ENCODE data around the gene GIPR. TPM values are rescaled to one million over a fixed set of nuclear protein-coding genes. Genes with fewer than 3 reads are reported as not detected.
"Not testable (repeated sequence)": the region's sequence is repeated elsewhere in the genome, so short reads cannot be mapped to it uniquely, and the experiment has no call there.

The GIPR gene
- total RNA-seq, 2 experiments from 2014 or later, result 6.6 to 8.3 TPM

DNA sequence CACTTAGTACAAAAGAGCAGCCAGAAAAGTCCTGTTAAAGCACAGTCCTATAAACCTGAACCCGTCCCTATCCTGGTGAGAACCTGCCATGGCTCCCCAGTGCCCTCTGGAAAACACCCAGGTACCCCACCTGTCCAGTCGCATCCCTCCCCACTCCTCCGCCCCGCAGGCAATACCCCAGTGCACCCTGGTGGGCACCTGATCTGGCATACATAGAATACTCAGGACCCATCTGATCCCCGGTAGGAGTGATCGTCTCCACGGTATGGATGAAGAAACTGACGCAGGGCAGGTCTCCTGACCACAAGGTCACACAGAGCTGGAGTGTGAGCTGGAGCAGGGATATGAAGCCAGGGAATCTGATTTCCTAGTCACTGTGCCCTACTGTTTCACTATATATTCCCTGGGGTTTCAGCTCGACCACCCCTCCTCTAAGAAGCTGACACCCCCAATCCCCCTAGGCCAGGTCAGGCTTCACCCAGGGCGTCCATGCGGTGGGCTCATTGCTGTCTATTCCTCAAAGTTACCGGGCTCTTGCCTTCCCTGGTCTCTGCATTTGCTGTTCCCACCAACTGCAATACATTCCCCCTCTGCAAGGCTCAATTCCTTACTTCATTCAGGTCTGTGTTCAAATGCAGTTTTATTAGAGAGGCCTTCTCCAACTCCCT, 50.1 kb downstream of the GIPR start:
- Mint-ChIP-seq H3K9me3 (no peaks in the 10 kb centered on the region), H3K27ac (peak overlapping the region; percentile 93), H3K36me3 (peaks cover 16% of the 10 kb centered on the region), H3K27me3 (no peaks in the 10 kb centered on the region), H3K4me1 (ENCODE audit: low read depth) (peaks cover 39% of the 10 kb centered on the region), H3K4me3 (peak overlapping the region; percentile 96)
- ChIA-PET CTCF (interaction anchor here (0.8 to 6.8 kb wide), 8 partner anchors 12 to 81 kb away, joined by 3 to 68 read pairs (median 8); partner anchors contain the start of genes QPCTL and SNRPD2), POLR2A (interaction anchor here (0.9 to 4.2 kb wide), 5 partner anchors 12 to 76 kb away, joined by 3 to 31 read pairs (median 5); partner anchors contain the start of genes FBXO46, QPCTL and SNRPD2)
- intact Hi-C loops (cut with micrococcal nuclease), result loop anchor here (1.0 to 5.0 kb wide), 10 partner anchors 12 to 212 kb away; partner anchors contain the start of genes DMWD, FBXO46, IRF2BP1 and OPA3
- DNase-seq, result no peak

DNA sequence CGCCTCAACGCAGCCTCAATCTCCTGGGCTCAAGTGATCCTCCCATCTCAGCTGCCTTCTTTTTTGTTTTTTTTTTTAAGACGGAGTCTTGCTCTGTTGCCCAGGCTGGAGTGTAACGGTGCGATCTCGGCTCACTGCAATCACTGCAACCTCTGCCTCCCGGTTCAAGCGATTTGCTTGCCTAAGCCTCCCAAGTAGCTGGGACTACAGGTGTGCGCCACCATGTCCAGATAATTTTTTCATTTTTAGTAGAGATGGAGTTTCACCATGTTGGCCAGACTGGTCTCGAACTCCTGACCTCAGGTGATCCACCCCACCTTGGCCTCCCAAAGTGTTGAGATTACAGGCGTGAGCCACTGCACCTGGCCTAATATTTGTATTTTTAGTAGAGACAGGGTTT, 52.0 kb downstream of the GIPR start:
- POLR2A ChIA-PET, result interaction anchor here (1.8 kb wide), 1 partner anchor 10 kb away, joined by 4 read pairs; no protein-coding TSS in a partner anchor
- H3K27ac Mint-ChIP-seq; H3K9me3 Mint-ChIP-seq; intact Hi-C loops (cut with micrococcal nuclease); H3K4me3 Mint-ChIP-seq; H3K27me3 Mint-ChIP-seq; DNase-seq: not testable (repeated sequence)
- peaks cover 17% of the 10 kb centered on the region for H3K36me3 Mint-ChIP-seq
- CTCF ChIA-PET, result interaction anchor here (0.6 to 6.8 kb wide), 2 partner anchors 27 to 49 kb away, joined by 5 to 68 read pairs; partner anchors contain the start of genes QPCTL, SIX5 and SNRPD2
- H3K4me1 Mint-ChIP-seq (ENCODE audit: low read depth), result peaks cover 39% of the 10 kb centered on the region

DNA sequence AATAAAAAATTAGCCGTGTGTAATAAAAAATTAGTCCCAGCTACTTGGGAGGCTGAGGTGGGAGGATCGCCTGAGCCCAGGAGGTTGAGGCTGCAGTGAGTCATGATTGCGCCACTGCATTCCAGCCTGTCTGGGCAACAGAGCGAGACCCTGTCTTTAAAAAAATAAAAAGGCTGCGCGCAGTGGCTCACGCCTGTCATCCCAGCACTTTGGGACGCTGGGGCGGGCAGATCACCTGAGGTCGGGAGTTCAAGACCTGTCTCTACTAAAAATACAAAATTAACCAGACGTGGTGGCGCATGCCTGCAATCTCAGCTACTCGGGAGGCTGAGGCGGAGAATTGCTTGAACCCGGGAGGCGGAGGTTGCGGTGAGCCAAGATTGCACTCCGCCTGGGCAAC, 60.7 kb downstream of the GIPR start:
- DNase-seq; H3K36me3 Mint-ChIP-seq; intact Hi-C loops (cut with micrococcal nuclease); CTCF ChIA-PET; H3K27me3 Mint-ChIP-seq; H3K4me3 Mint-ChIP-seq; H3K27ac Mint-ChIP-seq; H3K9me3 Mint-ChIP-seq; POLR2A ChIA-PET: not testable (repeated sequence)
- peaks cover 35% of the 10 kb centered on the region for H3K4me1 Mint-ChIP-seq (ENCODE audit: low read depth)

DNA sequence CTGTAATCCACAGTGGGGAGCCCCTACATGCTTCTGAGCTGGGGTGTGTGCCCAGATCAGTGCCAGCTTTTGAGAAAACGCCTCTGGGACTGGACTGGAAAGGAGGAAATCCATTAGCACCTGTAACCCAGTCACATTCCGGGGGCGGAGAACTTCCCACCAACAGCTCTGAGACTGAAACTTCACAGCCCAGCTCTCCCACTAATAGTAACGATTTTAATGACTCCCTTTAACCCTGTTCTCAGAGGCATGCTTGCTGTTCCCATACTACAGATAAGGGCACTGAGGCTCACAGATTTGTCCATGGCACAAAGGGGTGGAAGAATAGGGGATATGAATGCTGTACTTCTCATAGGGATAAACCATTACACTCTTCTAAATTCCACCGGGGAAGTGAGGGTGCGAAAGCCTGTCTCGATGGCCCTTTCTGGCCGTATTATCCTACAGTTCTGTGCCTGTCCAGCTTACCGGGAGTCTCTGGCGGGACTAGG, 61.8 kb downstream of the GIPR start:
- H3K36me3 Mint-ChIP-seq, result peaks cover 4% of the 10 kb centered on the region
- H3K4me1 Mint-ChIP-seq (ENCODE audit: low read depth), result peaks cover 30% of the 10 kb centered on the region
- no peaks in the 10 kb centered on the region for H3K27me3 Mint-ChIP-seq
- CTCF ChIA-PET, result interaction anchor here (1.0 to 2.6 kb wide), 7 partner anchors 13 to 171 kb away, joined by 5 to 19 read pairs (median 9); partner anchors contain the start of genes QPCTL, SIX5 and SNRPD2
- peak overlapping the region; percentile 81 for H3K27ac Mint-ChIP-seq
- intact Hi-C loops (cut with micrococcal nuclease), result loop anchor here (1.0 to 2.0 kb wide), 3 partner anchors 13 to 39 kb away; partner anchors contain the start of genes QPCTL and SIX5
- POLR2A ChIA-PET, result interaction anchor here (0.5 to 2.3 kb wide), 7 partner anchors 10 to 126 kb away, joined by 3 to 19 read pairs (median 4); partner anchors contain the start of genes QPCTL, SIX5 and SNRPD2
- H3K9me3 Mint-ChIP-seq, result no peaks in the 10 kb centered on the region
- peak overlapping the region; percentile 98 for H3K4me3 Mint-ChIP-seq
- DNase-seq, result peak; percentile 54

DNA sequence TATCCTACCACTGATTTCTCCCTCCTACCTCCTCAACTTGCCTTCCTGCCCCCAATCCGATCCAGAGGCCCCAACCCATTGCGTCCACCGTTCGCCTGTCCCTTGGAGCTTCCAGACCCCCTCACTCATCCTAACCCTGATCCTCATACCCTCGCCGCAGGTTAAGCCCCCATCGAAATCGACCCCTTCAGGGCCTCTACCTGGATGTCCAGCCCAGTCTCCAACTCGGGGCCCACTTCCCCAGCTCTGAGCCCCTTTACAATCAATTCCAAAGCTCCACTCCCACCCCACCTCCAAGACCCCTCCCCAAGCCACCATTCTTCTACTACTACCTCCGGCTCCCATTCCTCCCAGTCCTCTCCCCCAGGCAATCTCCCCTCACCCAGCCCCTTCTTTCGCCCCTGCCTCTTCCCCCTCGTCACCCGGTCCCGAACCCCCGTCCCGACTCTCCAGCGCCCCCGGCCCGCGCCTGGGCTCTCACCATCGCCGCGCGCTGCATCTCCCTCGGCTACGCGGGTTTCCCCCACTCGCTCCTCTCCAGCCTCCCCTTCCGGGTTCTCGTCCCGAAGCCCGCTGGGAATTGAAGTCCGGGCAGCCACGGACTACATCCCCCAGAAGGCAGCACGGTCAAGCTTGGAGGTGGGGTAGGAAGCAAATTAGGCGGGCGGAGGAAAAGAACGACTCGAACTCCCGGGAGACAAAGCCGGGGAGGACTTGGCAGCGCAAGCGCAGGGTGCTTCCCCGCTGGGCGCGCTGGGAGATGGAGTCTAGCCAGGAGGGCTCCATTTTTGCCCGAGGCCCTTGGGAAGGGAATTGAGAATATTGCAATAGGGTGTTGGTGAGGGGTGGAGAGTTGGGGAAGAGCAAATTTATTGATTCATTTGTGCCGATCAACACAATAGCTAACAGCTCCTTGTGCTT, 62.6 kb downstream of the GIPR start, which contains the start of gene FBXO46:
Gene FBXO46 (minus strand): TSS at position 529 of the 921 bp plus-strand sequence. CDS start 17,401 bp downstream, outside the sequence.
- Mint-ChIP-seq H3K4me3 (peak within 1 kb of the TSS; percentile 98), H3K27me3 (no peaks in the 10 kb centered on the region), H3K36me3 (peaks cover 4% of the 10 kb centered on the region), H3K9me3 (no peaks in the 10 kb centered on the region), H3K4me1 (ENCODE audit: low read depth) (peaks cover 30% of the 10 kb centered on the region), H3K27ac (peak within 1 kb of the TSS; percentile 81)
- ChIA-PET POLR2A (interaction anchor here (0.5 to 2.3 kb wide), 7 partner anchors 11 to 352 kb away, joined by 3 to 19 read pairs (median 4); partner anchors contain the start of genes QPCTL and SNRPD2), CTCF (interaction anchor here (0.9 to 2.6 kb wide), 11 partner anchors 10 to 172 kb away, joined by 3 to 19 read pairs (median 7); partner anchors contain the start of genes QPCTL, SIX5, SNRPD2 and SYMPK)
- DNase-seq, result peak; percentile 98
- intact Hi-C loops (cut with micrococcal nuclease), result loop anchor here (1.0 to 2.0 kb wide), 3 partner anchors 13 to 38 kb away; partner anchors contain the start of genes QPCTL and SIX5

Small RNAs within 50 kb of the gene (microRNA-seq; reads per million reads assigned to microRNA genes)
- 802 reads per million, percentile 84 among the genes with 10 or more reads in this experiment for gene MIR330 (ENCODE audit: borderline microRNAs expressed, borderline number of aligned reads, borderline replicate concordance)
- not detected for gene MIR642A (ENCODE audit: borderline microRNAs expressed, borderline number of aligned reads, borderline replicate concordance)
- gene MIR642B (ENCODE audit: borderline microRNAs expressed, borderline number of aligned reads, borderline replicate concordance), result not detected

Other genes starting within 250 kb of the GIPR start
- 10 to 100 TPM; 59.4 to 59.7 TPM for gene ERCC1, start 244.3 kb upstream of the GIPR start, total RNA-seq
- gene FOSB, start 200.2 kb upstream of the GIPR start, total RNA-seq, result 1 to 10 TPM; 3.7 to 5.9 TPM
- 1 to 10 TPM; 1.5 to 2.2 TPM for gene RTN2, start 171.2 kb upstream of the GIPR start, total RNA-seq
- gene PPM1N, start 169.8 kb upstream of the GIPR start, total RNA-seq, result 1 to 10 TPM; 3.5 to 3.6 TPM
- gene VASP, start 160.7 kb upstream of the GIPR start, total RNA-seq, result 100 to 1,000 TPM; 167 to 174 TPM
- gene OPA3, start 83.4 kb upstream of the GIPR start, total RNA-seq, result 10 to 100 TPM; 10.8 to 11.0 TPM
- gene GPR4, start 66.0 kb upstream of the GIPR start, total RNA-seq, result not detected
- 100 to 1,000 TPM; 159 to 183 TPM for gene EML2, start 28.8 kb upstream of the GIPR start, total RNA-seq
- 100 to 1,000 TPM; 789 TPM for gene SNRPD2, start 23.7 kb downstream of the GIPR start, total RNA-seq
- gene QPCTL, start 24.4 kb downstream of the GIPR start, total RNA-seq, result 10 to 100 TPM; 13.8 to 16.8 TPM
- gene FBXO46, start 62.7 kb downstream of the GIPR start, total RNA-seq, result 10 to 100 TPM; 26.1 to 29.4 TPM
- gene MEIOSIN, start 65.2 kb downstream of the GIPR start, total RNA-seq, result not detected
- gene SIX5, start 101.0 kb downstream of the GIPR start, total RNA-seq, result 1 to 10 TPM; 2.3 to 2.4 TPM
- 10 to 100 TPM; 10.7 to 11.0 TPM for gene DMPK, start 114.3 kb downstream of the GIPR start, total RNA-seq
- 10 to 100 TPM; 43.1 to 45.8 TPM for gene DMWD, start 124.6 kb downstream of the GIPR start, total RNA-seq
- gene RSPH6A, start 147.1 kb downstream of the GIPR start, total RNA-seq, result under 1 TPM; 0.12 to 0.19 TPM
- gene SYMPK, start 194.9 kb downstream of the GIPR start, total RNA-seq, result 10 to 100 TPM; 87.8 to 91.6 TPM
- under 1 TPM; 0.29 to 0.48 TPM for gene FOXA3, start 196.1 kb downstream of the GIPR start, total RNA-seq
- gene IRF2BP1, start 217.9 kb downstream of the GIPR start, total RNA-seq, result 10 to 100 TPM; 14.2 to 14.7 TPM
- gene MYPOP, start 234.4 kb downstream of the GIPR start, total RNA-seq, result 1 to 10 TPM; 6.8 to 6.9 TPM
- gene NANOS2, start 246.6 kb downstream of the GIPR start, total RNA-seq, result not detected